Endodermal cell (in vitro differentiated cells): ENCODE data around the gene FRAT1. TPM values are rescaled to one million over a fixed set of nuclear protein-coding genes. Genes with fewer than 3 reads are reported as not detected.

Experiments
- DNase-seq: peaks from one replicate; pipeline ENCODE4 v3.0.0-alpha.2; 2017
- H3K27ac ChIP-seq: 2 replicates; pipeline ENCODE4 v1.5.1; 2013; ENCODE audit warnings: mild to moderate bottlenecking, low read depth, low read length, moderate library complexity
- H3K27me3 ChIP-seq: 2 replicates; pipeline ENCODE4 v1.6.1; 2013; ENCODE audit warnings: mild to moderate bottlenecking, low read length, moderate library complexity; ENCODE audit not compliant: insufficient read depth, control insufficient read depth, poor library complexity, severe bottlenecking
- H3K36me3 ChIP-seq: 2 replicates; pipeline ENCODE4 v1.7.0; 2013; ENCODE audit warnings: mild to moderate bottlenecking, low read length, moderate library complexity; ENCODE audit not compliant: control insufficient read depth, insufficient read depth
- H3K4me1 ChIP-seq: one replicate; pipeline ENCODE4 v1.7.0; 2013; ENCODE audit warnings: low read length; ENCODE audit not compliant: control insufficient read depth, insufficient read depth
- H3K4me3 ChIP-seq: 2 replicates; pipeline ENCODE4 v1.5.1; 2013; ENCODE audit warnings: mild to moderate bottlenecking, low read length, moderate library complexity
- H3K9ac ChIP-seq: 2 replicates; pipeline ENCODE4 v1.6.1; 2013; ENCODE audit warnings: mild to moderate bottlenecking, low read length, moderate library complexity; ENCODE audit not compliant: poor library complexity, severe bottlenecking; ENCODE audit errors: extremely low read depth
- H3K9me3 ChIP-seq: 2 replicates; pipeline ENCODE4 v1.6.1; 2013; ENCODE audit warnings: mild to moderate bottlenecking, low read length, moderate library complexity; ENCODE audit not compliant: control insufficient read depth
- H3K27ac Mint-ChIP-seq: 2 replicates; pipeline ENCODE4 v1.8.0; 2020; ENCODE audit warnings: mixed read lengths
- H3K27me3 Mint-ChIP-seq: 2 replicates; pipeline ENCODE4 v1.8.0; 2021; ENCODE audit warnings: mild to moderate bottlenecking, mixed read lengths; ENCODE audit not compliant: insufficient read depth
- H3K36me3 Mint-ChIP-seq: 2 replicates; pipeline ENCODE4 v1.8.0; 2020; ENCODE audit warnings: low read depth, mixed read lengths
- H3K4me1 Mint-ChIP-seq: 2 replicates; pipeline ENCODE4 v1.8.0; 2020; ENCODE audit warnings: mixed read lengths
- H3K4me3 Mint-ChIP-seq: 2 replicates; pipeline ENCODE4 v1.8.0; 2020; ENCODE audit warnings: mild to moderate bottlenecking, moderate library complexity, mixed read lengths
- H3K9me3 Mint-ChIP-seq: 2 replicates; pipeline ENCODE4 v1.8.0; 2020; ENCODE audit warnings: mild to moderate bottlenecking, mixed read lengths
- WGBS, 2 experiments: methylation state at CpG; one replicate each; pipeline versions ENCODE4 v1.1.5 to v1.1.7; 2013; ENCODE audit warnings: missing lambda C conversion rate in 2 of 2, mixed read lengths in 1 of 2; ENCODE audit not compliant: insufficient coverage in 1 of 2, insufficient read length in 1 of 2; 5-methylcytosine and 5-hydroxymethylcytosine counted together
- total RNA-seq, 2 donors: library from RNA; stranded (reverse); fragmentation: NEBNext Ultra II Directional in 1 of 2; extraction: Animal tissue kit (Norgen Biotek cat#: 25700) in 1 of 2; gene quantifications; 2 replicates in 1 of 2; 3 replicates in 1 of 2; pipeline ENCODE4 v1.2.1, GENCODE V29; 2021
- TF ChIP-seq, protein P1 (sequence below): fragments of 200-600 bp; sonication (generic); conservative IDR thresholded peaks from 2 replicates; pipeline ENCODE4 v1.5.0; 2021; ENCODE audit warnings: antibody characterized with exemption, mild to moderate bottlenecking

Gene FRAT1
- total RNA-seq, 2 donors from 2014 or later: 6.5 to 7.3 TPM

DNA sequence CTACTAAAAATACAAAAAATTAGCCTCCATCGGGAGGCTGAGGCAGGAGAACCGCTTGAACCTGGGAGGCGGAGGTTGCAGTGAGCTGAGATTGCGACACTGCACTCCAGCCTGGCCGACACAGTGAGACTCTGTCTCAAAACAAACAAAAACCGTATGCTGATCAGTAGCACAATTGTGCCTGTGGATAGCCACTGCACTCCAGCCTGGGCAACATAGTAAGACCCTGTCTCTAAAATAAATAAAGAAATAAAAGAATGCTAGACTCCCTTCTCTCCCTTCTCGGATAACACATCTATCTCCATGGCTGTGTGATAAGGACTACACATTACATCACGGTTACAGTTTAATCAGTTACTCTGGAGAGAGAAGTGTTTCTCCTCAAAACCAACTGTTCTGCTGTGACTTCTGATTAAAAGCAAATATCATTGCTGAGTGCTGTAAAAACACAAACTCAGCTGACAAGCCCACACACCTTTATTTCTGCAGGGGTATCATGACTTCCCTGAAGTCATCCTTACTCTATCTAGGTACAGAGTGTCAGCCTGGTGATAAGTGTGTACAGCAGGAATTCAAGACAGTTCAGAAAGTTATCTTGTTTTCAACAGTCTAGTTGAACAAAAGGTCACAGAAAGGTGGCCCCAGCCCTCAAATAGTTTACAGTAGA lies 21.4 kb upstream of the FRAT1 start:
- Histone ChIP-seq H3K9me3 (no peaks in the 10 kb centered on the region), H3K9ac (no peak overlapping the region), H3K36me3 (no peaks in the 10 kb centered on the region), H3K27me3 (no peaks in the 10 kb centered on the region), H3K27ac (no peak overlapping the region), H3K4me3 (no peak overlapping the region), H3K4me1 (no peaks in the 10 kb centered on the region)
- Mint-ChIP-seq H3K36me3 (no peaks in the 10 kb centered on the region), H3K27ac (no peak overlapping the region), H3K4me3 (no peak overlapping the region), H3K4me1 (peaks cover 3% of the 10 kb centered on the region), H3K27me3 (no peaks in the 10 kb centered on the region), H3K9me3 (no peaks in the 10 kb centered on the region)
- TF ChIP-seq, protein P1, sequence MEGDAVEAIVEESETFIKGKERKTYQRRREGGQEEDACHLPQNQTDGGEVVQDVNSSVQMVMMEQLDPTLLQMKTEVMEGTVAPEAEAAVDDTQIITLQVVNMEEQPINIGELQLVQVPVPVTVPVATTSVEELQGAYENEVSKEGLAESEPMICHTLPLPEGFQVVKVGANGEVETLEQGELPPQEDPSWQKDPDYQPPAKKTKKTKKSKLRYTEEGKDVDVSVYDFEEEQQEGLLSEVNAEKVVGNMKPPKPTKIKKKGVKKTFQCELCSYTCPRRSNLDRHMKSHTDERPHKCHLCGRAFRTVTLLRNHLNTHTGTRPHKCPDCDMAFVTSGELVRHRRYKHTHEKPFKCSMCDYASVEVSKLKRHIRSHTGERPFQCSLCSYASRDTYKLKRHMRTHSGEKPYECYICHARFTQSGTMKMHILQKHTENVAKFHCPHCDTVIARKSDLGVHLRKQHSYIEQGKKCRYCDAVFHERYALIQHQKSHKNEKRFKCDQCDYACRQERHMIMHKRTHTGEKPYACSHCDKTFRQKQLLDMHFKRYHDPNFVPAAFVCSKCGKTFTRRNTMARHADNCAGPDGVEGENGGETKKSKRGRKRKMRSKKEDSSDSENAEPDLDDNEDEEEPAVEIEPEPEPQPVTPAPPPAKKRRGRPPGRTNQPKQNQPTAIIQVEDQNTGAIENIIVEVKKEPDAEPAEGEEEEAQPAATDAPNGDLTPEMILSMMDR: no peak
- DNase-seq: no peak
- 88 to 96% methylated on average over 8 of the region's 8 CpGs for whole genome bisulfite sequencing, 2 experiments

GRCh38 chr10:97298223-97298571 lies 20.9 kb upstream of the FRAT1 start:
- no peaks in the 10 kb centered on the region for H3K9me3 Mint-ChIP-seq
- Histone ChIP-seq H3K4me3 (no peak overlapping the region), H3K9ac (no peak overlapping the region), H3K4me1 (no peaks in the 10 kb centered on the region), H3K36me3 (no peaks in the 10 kb centered on the region), H3K27ac (no peak overlapping the region), H3K9me3 (no peaks in the 10 kb centered on the region), H3K27me3 (no peaks in the 10 kb centered on the region)
- no peak for DNase-seq
- H3K27ac Mint-ChIP-seq: no peak overlapping the region
- TF ChIP-seq, protein P1: no peak
- H3K27me3 Mint-ChIP-seq: no peaks in the 10 kb centered on the region
- no peak overlapping the region for H3K4me3 Mint-ChIP-seq
- H3K36me3 Mint-ChIP-seq: no peaks in the 10 kb centered on the region
- peaks cover 2% of the 10 kb centered on the region for H3K4me1 Mint-ChIP-seq
- 97% methylated on average over 3 of the region's 3 CpGs; no CpG with 5 or more reads in 1 of the 2 experiments for WGBS, 2 experiments

DNA sequence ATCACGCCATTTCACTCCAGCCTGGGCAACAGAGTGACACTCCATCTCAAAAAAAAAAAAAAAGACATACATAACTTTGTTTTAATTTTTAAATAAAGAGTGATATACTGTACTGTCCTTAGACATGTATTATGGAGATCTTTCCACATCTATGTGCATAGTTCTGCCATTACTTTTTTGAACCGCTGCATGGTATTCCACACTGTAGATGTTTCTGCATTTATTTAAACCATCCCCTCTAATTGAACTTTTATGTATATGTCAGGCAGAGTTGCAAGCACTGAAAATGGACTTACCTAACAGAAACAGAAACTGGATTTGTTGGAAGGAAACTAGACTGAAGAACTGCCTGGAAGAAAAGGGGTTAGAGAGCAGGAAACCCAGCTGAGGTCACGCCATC lies 18.1 kb upstream of the FRAT1 start:
- Histone ChIP-seq H3K9ac (no peak overlapping the region), H3K36me3 (no peaks in the 10 kb centered on the region), H3K4me3 (no peak overlapping the region), H3K9me3 (no peaks in the 10 kb centered on the region), H3K4me1 (no peaks in the 10 kb centered on the region), H3K27ac (no peak overlapping the region), H3K27me3 (no peaks in the 10 kb centered on the region)
- Mint-ChIP-seq H3K4me1 (peaks cover 2% of the 10 kb centered on the region), H3K27me3 (no peaks in the 10 kb centered on the region), H3K4me3 (no peak overlapping the region), H3K27ac (no peak overlapping the region), H3K9me3 (no peaks in the 10 kb centered on the region), H3K36me3 (no peaks in the 10 kb centered on the region)
- TF ChIP-seq, protein P1: no peak
- WGBS, 2 experiments: 90 to 100% methylated on average over 2 to 3 of the region's 3 CpGs
- DNase-seq: no peak
